Embryonic facial prominence (tissue), 1 donor: ENCODE data around the gene CSTPP1.
A peak's percentile ranks its signal among the peaks of the same experiment; 100 is the strongest.

ENCODE experiments used
- DNase-seq: peaks from one replicate; pipeline ENCODE4 v3.0.0-alpha.2; 2016; ENCODE audit errors: extremely low spot score

CSTPP1 gene

GRCh38 chr11:46936138-46937110 is at the start of gene CSTPP1:
Gene CSTPP1 (plus strand): TSS chr11:46936761. CDS start chr11:46936806, 45 bp downstream.
- DNase-seq, result peak; percentile 85

GRCh38 chr11:46888636-46889035 is 47.9 kb upstream of the CSTPP1 start:
- no peak for DNase-seq

GRCh38 chr11:46889251-46889650 is 47.3 kb upstream of the CSTPP1 start:
- no peak for DNase-seq

- peak; percentile 40 for DNase-seq
Measured at GRCh38 chr11:46889689-46890475, 46.7 kb upstream of the CSTPP1 start.

- DNase-seq, result no peak
Measured at GRCh38 chr11:46890665-46891064, 45.9 kb upstream of the CSTPP1 start.

GRCh38 chr11:46892109-46892508 is 44.5 kb upstream of the CSTPP1 start:
- no peak for DNase-seq

GRCh38 chr11:46892838-46893237 is 43.7 kb upstream of the CSTPP1 start:
- DNase-seq, result no peak

- DNase-seq, result no peak
Measured at GRCh38 chr11:46894506-46894905, 42.1 kb upstream of the CSTPP1 start.

GRCh38 chr11:46894961-46895360 is 41.6 kb upstream of the CSTPP1 start:
- DNase-seq, result no peak

- no peak for DNase-seq
Measured at GRCh38 chr11:46895821-46896220, 40.7 kb upstream of the CSTPP1 start.

GRCh38 chr11:46896719-46897406 is 39.7 kb upstream of the CSTPP1 start:
- DNase-seq, result no peak

GRCh38 chr11:46898396-46899095 is 38.0 kb upstream of the CSTPP1 start:
- no peak for DNase-seq

GRCh38 chr11:46899501-46900025 is 37.0 kb upstream of the CSTPP1 start:
- DNase-seq, result no peak

GRCh38 chr11:46900091-46900746 is 36.3 kb upstream of the CSTPP1 start:
- no peak for DNase-seq

GRCh38 chr11:46901156-46901555 is 35.4 kb upstream of the CSTPP1 start:
- DNase-seq, result no peak

- DNase-seq, result no peak
Measured at GRCh38 chr11:46902694-46903093, 33.9 kb upstream of the CSTPP1 start.

- DNase-seq, result no peak
Measured at GRCh38 chr11:46903846-46904245, 32.7 kb upstream of the CSTPP1 start.

GRCh38 chr11:46905806-46906205 is 30.8 kb upstream of the CSTPP1 start:
- DNase-seq, result no peak

GRCh38 chr11:46906609-46907041 is 29.9 kb upstream of the CSTPP1 start:
- no peak for DNase-seq

- no peak for DNase-seq
Measured at GRCh38 chr11:46907606-46908005, 29.0 kb upstream of the CSTPP1 start.
